Measurements from ENCODE around the gene GPS2.
A peak's percentile ranks its signal among the peaks of the same experiment; 100 is the strongest.

Gene GPS2

DNA sequence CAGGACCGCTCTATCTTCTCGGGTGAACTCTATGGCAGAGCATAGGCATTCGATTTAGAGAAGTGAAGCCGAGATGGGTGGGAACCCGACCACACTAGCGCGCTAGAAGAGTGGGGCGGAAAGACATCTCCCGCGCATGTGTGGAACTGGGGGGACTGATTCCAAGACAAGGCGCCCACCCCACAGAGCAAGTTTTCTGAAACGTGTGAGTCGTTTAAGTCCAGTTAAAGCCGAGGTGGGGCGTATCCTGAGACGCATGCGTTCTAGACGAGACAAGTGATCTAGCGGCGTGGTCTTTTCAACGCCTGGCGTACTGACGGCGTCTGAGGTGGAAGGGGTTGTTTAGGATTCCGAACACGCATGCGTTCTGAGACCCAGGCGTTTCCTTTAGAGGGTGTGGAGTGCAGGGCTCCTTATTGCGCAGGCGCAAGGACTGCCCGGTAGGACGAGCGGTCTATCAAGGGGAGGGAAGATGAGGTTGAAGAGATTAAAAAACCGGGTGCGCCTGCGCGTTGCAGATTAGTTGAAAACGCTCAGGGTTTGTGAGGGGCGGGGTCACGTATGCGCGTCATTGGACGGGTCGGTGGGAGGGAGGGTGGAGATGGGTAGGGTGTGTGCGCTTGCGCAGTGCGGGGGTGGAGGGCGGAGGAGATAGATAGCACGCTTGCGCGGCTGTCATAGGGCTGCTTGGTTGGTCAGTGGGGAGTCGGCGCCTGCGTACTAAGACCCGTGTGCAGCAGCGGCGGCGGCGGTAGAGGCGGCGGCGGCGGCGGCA is 8.1 kb downstream of the GPS2 start, which contains the start of gene EIF5A:
Gene EIF5A (plus strand): TSS at position 718 of the 775 bp plus-strand sequence. CDS start 2,008 bp downstream, outside the sequence.
- Mint-ChIP-seq H3K9me3 (no peaks in the 10 kb centered on the region), H3K36me3 (peaks cover 37 to 42% of the 10 kb centered on the region in 2 donors), H3K27me3 (peaks cover under 1 to 1% of the 10 kb centered on the region in 2 donors), H3K4me1 (peaks cover 28 to 47% of the 10 kb centered on the region in 2 donors), H3K27ac (peak within 1 kb of the TSS; percentile 99), H3K4me3 (peak within 1 kb of the TSS; percentile 87 to 90)
- ATAC-seq (replicated peaks) (peak; percentile 75 to 82), DNase-seq (peak; percentile 98)

DNA sequence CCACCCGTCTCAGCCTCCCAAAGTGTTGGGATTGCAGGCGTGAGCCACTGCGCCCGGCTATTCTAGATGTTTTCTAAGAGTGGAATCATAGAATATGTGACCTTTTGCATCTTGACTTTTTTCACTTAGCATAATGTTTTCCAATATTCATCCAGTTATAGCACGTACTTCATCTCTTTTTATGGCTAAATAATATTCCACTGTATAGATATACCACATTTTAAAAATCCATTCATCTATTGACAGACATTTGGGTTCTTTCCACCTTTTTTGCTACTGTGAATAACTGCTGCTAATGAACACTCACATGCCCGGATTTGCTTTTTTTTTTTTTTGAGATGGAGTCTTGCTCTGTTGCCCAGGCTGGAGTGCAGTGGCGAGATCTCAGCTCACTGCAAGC is 11.0 kb downstream of the GPS2 start:
- Mint-ChIP-seq H3K36me3 (peaks cover 11 to 14% of the 10 kb centered on the region in 2 donors), H3K27me3 (peaks cover 10 to 18% of the 10 kb centered on the region in 2 donors), H3K9me3 (no peaks in the 10 kb centered on the region), H3K4me3 (no peak overlapping the region), H3K27ac (no peak overlapping the region), H3K4me1 (peaks cover 6 to 18% of the 10 kb centered on the region in 2 donors)
- ATAC-seq (replicated peaks): no peak
- no peak for DNase-seq

DNA sequence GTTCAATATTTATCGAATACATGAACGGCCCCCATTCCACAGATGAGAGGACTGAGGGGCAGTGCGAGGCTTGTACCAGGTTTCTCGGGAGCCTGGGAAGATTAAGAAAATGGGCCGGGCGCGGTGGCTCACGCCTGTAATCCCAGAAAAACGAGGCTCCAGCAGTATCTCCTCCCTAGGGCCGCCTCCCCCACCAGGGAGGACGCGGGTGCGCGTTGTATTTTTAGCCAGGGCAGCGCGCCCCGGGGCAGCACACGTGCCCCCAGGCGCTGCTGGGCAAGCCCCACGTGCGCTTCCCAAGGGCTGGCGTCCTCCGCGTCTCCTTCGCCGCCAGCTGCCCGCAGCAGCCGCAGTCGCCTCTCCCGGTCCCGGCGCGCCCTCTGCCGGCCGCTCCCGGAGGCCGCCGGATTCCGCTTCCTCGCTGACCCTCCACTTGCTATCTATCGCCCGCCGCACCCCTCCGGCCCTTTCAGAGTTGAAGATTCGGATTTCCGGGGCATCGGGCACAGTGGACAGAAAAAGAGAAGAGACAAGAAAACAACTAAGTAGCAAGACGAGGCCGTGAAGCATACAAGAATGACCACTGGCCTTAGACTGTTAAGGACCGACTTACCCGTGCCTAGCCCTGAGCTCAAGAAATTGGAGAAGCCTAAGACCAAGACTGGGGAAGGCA is 18.8 kb downstream of the GPS2 start:
- H3K4me3 Mint-ChIP-seq: peak overlapping the region; percentile 52 to 61
- H3K27me3 Mint-ChIP-seq: peaks cover 39 to 56% of the 10 kb centered on the region in 2 donors
- peaks cover 16 to 23% of the 10 kb centered on the region in 2 donors for H3K4me1 Mint-ChIP-seq
- peak overlapping the region; percentile 42 for H3K27ac Mint-ChIP-seq
- H3K36me3 Mint-ChIP-seq: no peaks in the 10 kb centered on the region
- no peaks in the 10 kb centered on the region for H3K9me3 Mint-ChIP-seq
- ATAC-seq (replicated peaks) (peak; percentile 64 to 69), DNase-seq (peak; percentile 67)

DNA sequence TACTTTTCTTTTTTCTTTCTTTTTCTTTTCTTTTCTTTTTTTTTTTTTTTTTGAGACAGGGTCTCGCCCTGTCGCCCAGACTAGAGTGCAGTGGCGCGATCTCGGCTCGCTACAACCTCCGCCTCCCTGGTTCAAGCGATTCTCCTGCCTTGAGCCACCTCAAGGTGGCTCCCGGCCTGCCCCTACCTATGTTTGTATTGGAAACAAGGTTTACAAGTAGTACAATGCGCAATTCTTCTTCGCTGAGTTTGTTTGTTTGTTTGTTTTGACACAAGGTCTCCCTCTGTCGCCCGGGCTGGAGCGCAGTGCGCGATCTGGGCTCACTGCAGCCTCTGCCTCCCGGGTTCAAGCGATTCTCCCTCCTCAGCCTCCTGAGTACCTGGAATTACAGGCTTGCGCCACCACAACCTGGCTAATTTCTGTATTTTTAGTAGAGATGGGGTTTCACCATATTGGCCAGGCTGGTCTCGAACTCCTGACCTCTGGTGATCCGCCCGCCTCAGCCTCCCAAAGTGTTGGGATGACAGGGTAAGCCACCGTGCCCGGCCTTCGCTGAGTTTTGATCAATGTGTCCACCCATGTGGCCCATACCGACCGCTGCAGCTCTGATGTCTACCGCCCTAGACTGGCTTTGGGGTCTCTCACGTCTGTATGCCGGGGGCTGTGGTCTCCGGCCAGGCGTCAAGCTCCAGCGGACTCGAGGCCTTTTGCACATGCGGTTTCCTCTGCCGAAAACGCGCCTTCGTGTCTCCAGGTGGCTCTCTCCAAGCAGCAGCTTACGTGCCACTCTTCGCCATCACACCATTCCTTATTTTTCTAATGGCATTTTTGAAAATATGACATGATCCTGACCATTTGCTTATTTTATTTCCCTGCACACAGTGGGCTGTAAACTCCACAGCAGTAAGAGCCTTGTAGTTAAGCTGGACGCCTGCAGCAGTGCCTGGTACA is 19.7 kb downstream of the GPS2 start:
- H3K4me1 Mint-ChIP-seq: peaks cover 16 to 23% of the 10 kb centered on the region in 2 donors
- H3K36me3 Mint-ChIP-seq: no peaks in the 10 kb centered on the region
- peaks cover 43 to 62% of the 10 kb centered on the region in 2 donors for H3K27me3 Mint-ChIP-seq
- peak overlapping the region; percentile 73 for H3K27ac Mint-ChIP-seq
- no peaks in the 10 kb centered on the region for H3K9me3 Mint-ChIP-seq
- peak overlapping the region; percentile 76 to 79 for H3K4me3 Mint-ChIP-seq
- DNase-seq (no peak), ATAC-seq (replicated peaks) (peak in 1 of 2 donors; percentile 41)

DNA sequence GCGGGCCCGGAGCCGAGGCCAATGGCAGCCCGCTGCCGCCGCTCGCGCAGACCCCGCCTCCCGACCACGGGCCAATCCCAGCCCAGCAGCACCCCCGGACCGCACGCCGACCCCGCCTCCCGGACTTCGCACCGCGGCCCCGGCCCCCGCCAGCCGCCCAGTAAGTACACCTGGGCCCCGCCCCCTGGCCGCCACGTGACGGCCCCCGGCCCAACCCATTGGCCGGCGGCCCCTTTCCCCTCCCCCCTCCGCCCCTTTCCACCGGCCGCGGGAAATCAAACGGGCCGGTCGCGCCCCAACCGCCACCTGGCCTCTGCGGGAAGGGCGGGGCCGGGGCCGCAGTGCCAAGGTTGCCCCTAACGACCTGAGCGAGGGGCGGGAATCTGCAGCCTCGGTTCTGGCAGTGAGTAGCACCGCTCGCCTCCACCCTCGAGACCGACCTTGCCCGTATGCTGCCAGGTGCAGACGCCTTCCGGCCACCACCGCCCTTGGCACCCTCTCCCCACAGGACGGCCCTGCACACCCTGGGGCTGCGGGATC is 20.5 kb downstream of the GPS2 start, which contains the start of gene YBX2:
Gene YBX2 (minus strand): TSS at position 26 of the 540 bp plus-strand sequence. CDS start 139 bp downstream, outside the sequence.
- Mint-ChIP-seq H3K4me1 (peaks cover 16 to 23% of the 10 kb centered on the region in 2 donors), H3K36me3 (no peaks in the 10 kb centered on the region), H3K27ac (peak within 1 kb of the TSS; percentile 73), H3K9me3 (no peaks in the 10 kb centered on the region), H3K27me3 (peaks cover 43 to 61% of the 10 kb centered on the region in 2 donors), H3K4me3 (peak within 1 kb of the TSS; percentile 76 to 79)
- DNase-seq (no peak), ATAC-seq (replicated peaks) (peak; percentile 60 to 67)

DNA sequence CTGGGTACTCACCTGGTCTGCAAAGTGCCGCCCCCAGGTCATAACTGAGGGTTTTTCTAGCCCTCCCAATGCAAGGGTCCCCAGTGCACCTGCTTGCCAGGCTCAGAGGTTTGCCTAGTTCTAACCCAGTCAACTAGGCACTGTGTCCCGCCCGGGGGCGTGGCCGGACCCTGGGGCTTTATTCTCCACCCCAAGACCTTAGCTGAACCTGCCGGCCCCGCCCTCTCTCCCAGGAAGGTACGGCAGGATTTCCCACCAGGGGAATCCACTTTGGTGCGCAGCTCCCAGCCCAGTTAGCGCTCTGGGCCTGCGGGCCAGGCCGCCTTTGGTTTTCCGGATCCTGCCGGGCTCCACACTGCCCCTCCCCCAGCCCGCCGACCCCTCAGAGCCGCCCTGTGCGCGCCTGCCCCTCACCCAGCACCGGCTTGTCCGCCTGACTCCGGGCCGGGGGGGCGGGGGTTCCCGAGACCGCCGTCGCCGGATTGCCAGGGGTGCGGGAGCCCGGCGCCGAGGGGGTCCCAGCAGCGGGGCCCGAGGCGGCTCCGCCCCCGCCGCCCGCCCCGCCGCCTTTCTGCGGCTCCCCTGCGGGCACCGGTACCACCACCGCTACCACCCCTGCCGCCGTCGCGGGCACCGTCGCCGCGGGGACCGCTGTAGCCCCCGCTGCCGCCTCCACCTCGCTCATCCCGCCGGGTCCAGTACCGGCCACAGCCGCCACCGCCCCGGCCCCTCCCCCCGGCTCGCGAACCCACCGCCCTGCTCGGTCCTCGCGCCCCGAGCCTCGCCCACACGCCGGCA is 21.1 kb downstream of the GPS2 start:
- H3K27me3 Mint-ChIP-seq: peaks cover 43 to 61% of the 10 kb centered on the region in 2 donors
- H3K4me1 Mint-ChIP-seq: peaks cover 16 to 23% of the 10 kb centered on the region in 2 donors
- H3K9me3 Mint-ChIP-seq: no peaks in the 10 kb centered on the region
- peak overlapping the region in 1 of 2 donors; percentile 79 for H3K4me3 Mint-ChIP-seq
- no peaks in the 10 kb centered on the region for H3K36me3 Mint-ChIP-seq
- no peak overlapping the region for H3K27ac Mint-ChIP-seq
- DNase-seq: no peak
- ATAC-seq (replicated peaks): no peak

DNA sequence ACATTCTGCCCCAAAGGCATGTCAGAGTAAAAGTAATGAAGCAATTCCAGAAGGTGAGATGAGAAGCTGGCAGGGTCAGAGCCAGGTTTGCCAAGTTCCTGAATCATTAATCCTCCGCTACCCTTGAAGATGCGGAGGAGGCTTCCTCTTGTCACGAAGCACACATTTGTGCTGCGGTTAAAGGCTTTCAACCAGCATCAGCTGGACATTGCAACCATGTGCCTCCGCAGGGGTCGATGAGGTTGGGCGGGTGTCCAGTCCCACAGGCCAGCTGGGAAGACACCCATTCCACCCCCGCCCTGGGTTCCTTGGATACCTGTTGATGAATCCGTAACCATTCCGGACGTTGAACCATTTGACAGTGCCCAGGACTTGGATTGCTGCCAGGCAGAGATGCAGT is 22.0 kb downstream of the GPS2 start:
- no peak for ATAC-seq (replicated peaks)
- DNase-seq: no peak
- Mint-ChIP-seq H3K27me3 (peaks cover 48 to 66% of the 10 kb centered on the region in 2 donors), H3K4me1 (peaks cover 16 to 23% of the 10 kb centered on the region in 2 donors), H3K36me3 (no peaks in the 10 kb centered on the region), H3K9me3 (no peaks in the 10 kb centered on the region), H3K4me3 (no peak overlapping the region), H3K27ac (no peak overlapping the region)

DNA sequence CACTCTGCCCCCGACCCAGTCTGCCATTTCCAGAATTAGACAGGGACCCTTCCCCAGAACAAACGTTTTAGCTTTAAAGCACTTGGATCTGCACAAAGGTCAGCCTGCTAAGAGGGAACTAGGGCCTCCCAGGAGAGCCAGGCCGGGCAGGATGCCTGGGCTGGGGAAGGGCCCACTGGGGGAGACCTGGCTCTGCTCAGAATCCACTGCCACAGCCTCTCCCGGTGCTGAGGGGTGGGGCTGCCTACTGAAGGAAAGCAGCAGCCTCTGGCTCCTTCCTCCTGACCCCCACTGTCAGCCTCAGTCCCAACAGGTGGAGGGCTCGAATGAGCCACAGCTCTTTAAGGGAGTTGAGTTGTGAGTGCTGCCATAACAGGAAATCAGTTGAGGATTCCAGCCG is 22.4 kb downstream of the GPS2 start:
- ATAC-seq (replicated peaks) (no peak), DNase-seq (no peak)
- no peaks in the 10 kb centered on the region for H3K9me3 Mint-ChIP-seq
- no peak overlapping the region for H3K27ac Mint-ChIP-seq
- peaks cover 52 to 70% of the 10 kb centered on the region in 2 donors for H3K27me3 Mint-ChIP-seq
- no peak overlapping the region for H3K4me3 Mint-ChIP-seq
- peaks cover 16 to 23% of the 10 kb centered on the region in 2 donors for H3K4me1 Mint-ChIP-seq
- no peaks in the 10 kb centered on the region for H3K36me3 Mint-ChIP-seq

DNA sequence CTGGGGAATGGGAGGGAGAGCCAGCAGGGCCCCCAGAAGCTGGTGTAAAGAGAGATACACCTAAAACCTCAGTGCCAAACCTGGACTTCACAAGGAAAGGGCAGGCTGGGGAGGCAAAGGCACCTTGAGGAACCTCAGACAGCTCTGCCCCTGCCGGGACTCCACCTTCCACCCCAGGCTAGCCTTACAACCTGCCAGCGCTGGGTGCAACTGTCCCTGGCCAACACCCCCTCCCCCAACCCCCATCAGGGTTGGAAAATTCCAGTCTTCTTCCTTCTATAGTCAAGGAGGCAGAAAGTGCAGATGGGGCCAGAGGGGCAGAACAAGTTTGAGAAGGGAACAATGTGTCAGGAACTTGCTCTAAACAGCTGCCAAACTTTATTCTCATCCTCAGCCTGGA is 23.0 kb downstream of the GPS2 start:
- no peak overlapping the region for H3K27ac Mint-ChIP-seq
- peaks cover 16 to 23% of the 10 kb centered on the region in 2 donors for H3K4me1 Mint-ChIP-seq
- no peak overlapping the region for H3K4me3 Mint-ChIP-seq
- H3K36me3 Mint-ChIP-seq: no peaks in the 10 kb centered on the region
- ATAC-seq (replicated peaks) (no peak), DNase-seq (no peak)
- H3K27me3 Mint-ChIP-seq: peaks cover 52 to 72% of the 10 kb centered on the region in 2 donors
- H3K9me3 Mint-ChIP-seq: no peaks in the 10 kb centered on the region

DNA sequence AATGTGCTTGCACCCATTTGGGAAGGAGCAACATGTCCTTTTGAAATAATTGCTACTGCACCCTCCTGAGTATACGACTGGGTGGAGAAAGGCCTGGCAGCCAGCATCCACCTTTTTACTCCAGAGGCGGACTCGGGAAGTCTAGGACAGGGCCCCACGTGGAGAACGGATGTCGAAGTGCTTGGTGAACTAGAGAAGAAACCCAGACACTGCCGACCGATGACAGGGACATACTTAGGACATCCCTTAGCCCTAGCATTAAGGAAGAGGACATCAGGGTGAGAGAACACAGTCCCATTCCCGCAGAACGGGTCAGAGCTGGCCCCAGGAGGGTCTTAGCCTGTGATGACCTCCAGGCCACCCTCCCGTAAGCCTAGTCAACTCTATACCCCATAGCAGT is 24.5 kb downstream of the GPS2 start:
- H3K4me3 Mint-ChIP-seq: no peak overlapping the region
- H3K4me1 Mint-ChIP-seq: peaks cover 8 to 11% of the 10 kb centered on the region in 2 donors
- H3K27ac Mint-ChIP-seq: no peak overlapping the region
- H3K36me3 Mint-ChIP-seq: no peaks in the 10 kb centered on the region
- no peaks in the 10 kb centered on the region for H3K9me3 Mint-ChIP-seq
- DNase-seq (no peak), ATAC-seq (replicated peaks) (no peak)
- peaks cover 55 to 74% of the 10 kb centered on the region in 2 donors for H3K27me3 Mint-ChIP-seq

DNA sequence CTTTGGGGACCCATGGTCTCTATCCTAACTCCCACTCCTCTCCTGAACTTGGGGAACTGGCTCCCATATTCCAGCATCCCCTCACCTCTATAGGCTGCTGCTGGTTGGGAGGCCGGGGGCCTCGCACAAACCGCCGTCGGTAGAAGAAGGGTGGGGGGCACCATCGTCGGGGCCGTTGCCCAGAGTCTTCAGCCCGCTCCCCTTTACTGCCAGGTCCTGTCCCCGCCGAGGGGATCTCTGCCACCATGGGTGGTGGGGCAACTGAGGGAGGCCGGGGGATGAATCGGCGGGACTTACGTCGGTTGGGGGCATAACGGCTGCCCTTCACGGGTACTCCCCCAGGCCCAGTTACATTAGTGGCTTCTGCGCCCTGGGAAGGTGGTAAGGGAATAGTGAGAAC is 25.0 kb downstream of the GPS2 start:
- DNase-seq: no peak
- ATAC-seq (replicated peaks): no peak
- Mint-ChIP-seq H3K36me3 (no peaks in the 10 kb centered on the region), H3K9me3 (no peaks in the 10 kb centered on the region), H3K27ac (no peak overlapping the region), H3K27me3 (peaks cover 54 to 74% of the 10 kb centered on the region in 2 donors), H3K4me3 (no peak overlapping the region), H3K4me1 (peaks cover 5% of the 10 kb centered on the region in 2 donors)

DNA sequence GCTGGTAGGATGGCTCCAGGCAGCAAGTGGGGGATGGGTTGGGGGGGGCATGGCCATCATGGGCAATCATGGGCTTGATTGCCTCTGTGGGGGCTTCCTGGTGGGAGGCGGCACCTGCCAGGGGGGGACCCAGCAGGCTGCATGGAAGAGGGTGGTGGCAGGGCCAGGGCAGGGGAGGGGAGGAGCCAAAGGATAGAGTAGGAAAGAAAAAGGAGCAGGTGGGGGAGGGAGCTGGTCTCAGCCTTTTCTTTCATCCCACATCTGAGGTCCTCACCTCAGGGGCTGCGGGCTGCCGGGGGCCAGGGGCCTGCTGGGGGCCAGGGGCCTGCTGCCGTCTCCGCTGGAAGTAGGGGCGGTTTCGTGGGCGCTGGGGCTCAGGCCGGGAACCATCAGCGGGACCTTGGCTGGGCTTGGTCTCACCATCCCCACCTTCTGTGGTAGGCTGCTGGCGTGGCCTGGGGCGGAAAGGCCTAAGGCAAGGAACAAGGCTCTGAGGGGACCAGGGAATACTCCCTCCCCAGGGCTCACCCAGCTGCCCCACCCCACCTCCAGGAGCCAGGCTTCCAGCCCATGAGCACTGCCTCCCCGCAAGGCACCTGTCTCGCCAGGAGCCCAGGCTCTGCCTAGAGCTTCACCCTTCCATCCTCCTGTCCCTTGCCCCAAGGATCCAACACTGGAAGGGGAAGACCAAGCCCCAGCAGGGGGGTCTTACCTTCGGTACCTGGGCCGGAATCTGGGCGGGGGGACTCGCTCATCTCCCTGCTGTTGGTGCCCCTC is 25.7 kb downstream of the GPS2 start:
- Mint-ChIP-seq H3K27me3 (peaks cover 55 to 75% of the 10 kb centered on the region in 2 donors), H3K4me3 (no peak overlapping the region), H3K27ac (no peak overlapping the region), H3K4me1 (peaks cover 0 to 3% of the 10 kb centered on the region in 2 donors), H3K36me3 (no peaks in the 10 kb centered on the region), H3K9me3 (no peaks in the 10 kb centered on the region)
- ATAC-seq (replicated peaks) (no peak), DNase-seq (no peak)
